HG03066 (cell line): ENCODE results near the gene RECK.
"Not testable (repeated sequence)": the region's sequence is repeated elsewhere in the genome, so short reads cannot be mapped to it uniquely, and the experiment has no call there.

Source experiments
- ATAC-seq: cut with Tn5 transposase; IDR thresholded peaks from one replicate; pipeline ENCODE4 v1.9.1; 2021; ENCODE audit warnings: low read depth; ENCODE audit not compliant: unreplicated experiment

Gene RECK

DNA sequence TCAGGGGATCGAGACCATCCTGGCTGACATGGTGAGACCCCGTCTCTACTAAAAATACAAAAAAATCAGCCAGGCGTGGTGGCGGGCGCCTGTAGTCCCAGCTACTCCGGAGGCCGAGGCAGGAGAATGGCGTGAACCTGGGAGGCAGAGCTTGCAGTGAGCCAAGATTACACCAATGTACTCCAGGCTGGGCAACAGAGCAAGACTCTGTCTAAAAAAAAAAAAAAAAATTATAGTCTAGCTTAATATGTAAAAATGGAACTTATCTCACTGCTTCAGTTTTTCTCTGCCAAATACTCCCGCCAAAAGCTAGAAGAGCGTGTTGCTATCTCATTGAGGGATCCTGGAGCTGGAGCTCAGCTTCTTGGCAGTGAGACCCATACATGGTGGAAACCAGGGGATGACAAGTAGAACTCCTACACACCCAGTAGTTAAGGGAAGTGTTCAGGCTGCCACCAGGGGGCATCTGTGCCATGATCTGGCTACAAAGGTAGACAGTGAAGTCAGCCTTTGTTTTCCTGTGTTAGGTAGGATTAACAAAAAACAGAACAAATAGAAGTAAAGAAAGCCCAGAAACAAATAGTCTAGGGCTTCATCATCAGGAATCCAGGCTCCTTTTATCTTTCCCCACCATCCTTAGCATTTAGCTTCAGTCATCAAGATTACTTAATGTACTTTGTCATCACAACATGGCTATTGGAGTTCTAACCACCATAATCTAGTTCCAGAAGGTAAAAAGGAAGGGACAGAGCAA, 66.2 kb downstream of the RECK start:
- ATAC-seq = peak; percentile 54

DNA sequence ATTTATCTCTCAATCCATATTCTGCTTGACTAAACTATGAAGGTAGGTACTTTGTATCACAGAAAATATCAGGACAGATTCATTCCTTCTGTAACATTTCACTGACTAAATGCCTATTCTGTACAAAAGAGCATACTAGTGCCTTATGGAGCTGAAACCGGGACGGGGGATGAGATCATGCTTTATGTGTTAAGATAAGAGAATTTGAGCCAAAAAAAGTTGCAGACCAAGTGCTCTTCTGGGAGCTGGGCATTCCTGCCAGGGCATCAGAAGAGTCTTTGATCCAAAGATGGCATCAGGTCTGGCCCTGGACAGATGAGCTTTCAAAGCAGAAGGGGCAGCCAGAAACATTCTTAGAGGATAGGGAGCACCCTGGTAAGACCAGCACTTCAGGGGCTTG, 72.4 kb downstream of the RECK start:
- no peak for ATAC-seq

DNA sequence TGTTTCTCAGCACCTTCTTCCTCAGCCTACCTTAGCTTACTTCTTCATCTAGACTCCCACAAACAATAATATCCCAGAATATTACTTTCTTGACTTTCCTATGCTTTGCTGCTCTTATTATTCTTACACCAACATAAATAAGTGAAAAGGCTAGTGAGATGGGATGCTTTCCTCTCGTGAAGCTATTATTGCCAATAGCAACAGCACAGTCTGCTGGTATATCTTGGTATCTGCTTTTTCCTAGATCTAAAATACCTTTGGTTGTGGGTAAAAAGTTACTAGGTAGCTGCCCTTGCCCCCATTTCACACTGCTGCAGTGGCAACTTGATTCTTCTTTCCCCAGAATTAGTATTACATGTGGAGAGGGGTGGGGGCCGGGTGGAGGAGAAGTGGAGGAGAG, 73.7 kb downstream of the RECK start:
- ATAC-seq = no peak

DNA sequence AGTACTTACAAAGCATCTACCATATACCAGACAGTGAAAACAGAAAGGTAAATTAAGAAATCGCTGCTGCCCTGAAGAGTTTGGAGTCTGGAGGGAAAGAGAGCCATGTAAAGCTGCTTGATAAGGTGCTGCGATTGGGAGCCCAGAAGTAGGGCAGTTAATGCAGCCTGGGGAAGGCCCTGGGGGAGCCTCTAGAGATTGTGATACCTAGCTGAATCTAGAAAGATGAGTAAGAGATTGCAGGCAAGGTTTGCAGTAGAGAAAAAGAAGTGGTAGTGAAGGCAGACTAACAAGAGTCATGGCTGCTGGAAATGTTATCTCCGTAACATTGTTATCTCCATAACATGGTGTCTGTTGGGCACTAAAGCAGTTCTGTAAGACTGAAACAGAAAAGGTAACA, 75.8 kb downstream of the RECK start:
- no peak for ATAC-seq

DNA sequence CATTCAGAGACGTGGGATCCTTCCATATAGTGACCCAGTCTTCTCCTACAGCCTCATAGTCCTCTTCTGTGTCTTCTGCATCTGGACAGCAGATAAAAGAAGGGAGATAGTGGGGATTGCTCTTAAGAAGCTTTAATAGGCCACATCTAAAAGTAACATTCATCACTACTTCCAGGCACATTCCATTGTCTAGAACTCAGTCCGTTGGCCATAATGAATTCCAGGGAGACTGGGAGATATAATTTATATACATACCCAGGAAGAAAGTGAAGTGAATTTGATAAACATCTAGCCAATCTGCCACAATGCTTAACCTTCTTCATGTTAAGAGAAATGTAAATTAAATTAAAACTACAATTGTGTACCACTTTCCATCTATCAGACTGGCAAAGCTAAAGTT, 77.3 kb downstream of the RECK start:
- ATAC-seq = no peak

DNA sequence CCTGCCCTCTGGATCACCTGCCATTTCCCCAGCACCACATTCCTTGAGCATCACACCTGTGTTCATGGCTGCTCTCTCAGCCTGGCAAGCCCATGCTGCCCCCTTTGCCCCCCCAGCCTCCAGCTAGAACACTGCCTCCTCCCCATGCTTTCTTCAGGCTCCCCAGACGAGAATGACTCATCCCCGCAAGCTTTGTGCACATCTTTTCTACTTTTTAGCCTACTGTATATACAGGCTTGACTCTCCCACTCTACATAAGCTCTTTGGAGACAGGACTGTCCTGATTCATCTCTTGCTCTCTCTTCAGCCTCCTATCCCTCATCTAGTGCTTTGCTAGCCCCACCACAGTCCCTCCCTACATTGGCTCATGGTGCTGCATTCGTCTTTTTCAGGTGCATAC, 79.9 kb downstream of the RECK start:
- ATAC-seq = no peak

- ATAC-seq = no peak
Measured at GRCh38 chr9:36118201-36118600, 81.5 kb downstream of the RECK start.

- no peak for ATAC-seq
Measured at GRCh38 chr9:36118706-36119105, 82.0 kb downstream of the RECK start.

GRCh38 chr9:36119476-36119875, 82.8 kb downstream of the RECK start:
- no peak for ATAC-seq

DNA sequence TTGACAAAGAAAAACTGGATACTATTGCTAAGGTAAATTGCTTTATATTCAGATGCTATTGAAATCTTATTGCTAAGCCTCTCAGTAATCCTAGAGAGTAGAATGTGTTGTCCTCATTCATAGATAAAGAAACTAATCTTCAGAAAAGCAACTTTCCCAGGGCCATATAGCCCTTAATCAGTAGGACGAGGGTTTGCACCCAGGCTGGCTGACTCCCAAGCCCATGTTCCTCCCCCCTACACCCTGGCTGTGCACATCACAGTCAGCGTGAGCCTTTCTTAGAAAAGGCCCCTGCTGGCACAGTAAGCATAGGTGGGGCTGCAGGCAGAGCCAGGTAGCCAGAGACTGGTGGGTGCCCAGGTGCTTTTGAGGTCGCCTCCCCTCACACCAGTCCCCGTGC, 84.0 kb downstream of the RECK start:
- ATAC-seq = no peak

DNA sequence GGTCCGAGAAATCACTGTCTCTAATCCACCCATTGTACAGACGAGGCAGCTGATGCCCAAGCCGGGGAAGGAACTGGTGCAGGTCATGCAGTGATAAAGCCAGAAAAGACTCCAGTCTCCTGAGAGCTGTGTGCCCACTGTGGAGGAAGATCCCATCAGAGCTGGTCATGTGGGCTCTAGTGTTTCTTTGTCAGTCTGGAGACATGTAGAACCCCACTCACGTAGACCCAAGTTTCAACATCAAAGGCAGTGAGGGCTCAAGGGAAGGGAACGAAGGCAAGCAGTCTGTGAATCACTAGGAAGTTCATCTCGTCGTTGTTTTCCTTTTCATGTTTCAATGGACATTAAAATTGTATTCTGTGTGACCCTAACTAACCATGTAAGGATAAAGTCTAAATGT, 85.3 kb downstream of the RECK start:
- no peak for ATAC-seq

- no peak for ATAC-seq
Measured at GRCh38 chr9:36123515-36123914, 86.8 kb downstream of the RECK start.

- ATAC-seq = no peak
Measured at GRCh38 chr9:36125062-36125855, 88.5 kb downstream of the RECK start.

- ATAC-seq = no peak
Measured at GRCh38 chr9:36126016-36126730, 89.5 kb downstream of the RECK start.

GRCh38 chr9:36127652-36128244, 91.0 kb downstream of the RECK start:
- no peak for ATAC-seq

DNA sequence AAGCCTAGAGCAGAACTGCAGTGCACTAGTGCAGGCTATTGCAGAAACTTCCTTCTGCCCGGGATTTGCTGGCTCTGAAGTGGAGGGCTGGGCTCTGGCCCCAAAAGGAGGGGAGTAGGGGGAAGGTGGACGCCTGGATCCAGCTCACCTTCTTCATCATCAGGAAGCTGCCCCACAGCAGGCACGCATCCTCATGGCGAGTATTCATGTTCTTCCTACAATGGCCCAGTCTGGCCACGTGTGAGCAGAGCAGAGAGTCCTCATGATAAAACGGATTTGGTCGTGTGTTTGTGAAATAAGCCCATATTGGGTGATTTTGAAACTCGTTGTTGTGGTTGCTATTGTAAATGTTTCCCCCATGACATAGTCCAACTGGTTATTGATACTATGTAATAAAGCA, 91.6 kb downstream of the RECK start:
- no peak for ATAC-seq

DNA sequence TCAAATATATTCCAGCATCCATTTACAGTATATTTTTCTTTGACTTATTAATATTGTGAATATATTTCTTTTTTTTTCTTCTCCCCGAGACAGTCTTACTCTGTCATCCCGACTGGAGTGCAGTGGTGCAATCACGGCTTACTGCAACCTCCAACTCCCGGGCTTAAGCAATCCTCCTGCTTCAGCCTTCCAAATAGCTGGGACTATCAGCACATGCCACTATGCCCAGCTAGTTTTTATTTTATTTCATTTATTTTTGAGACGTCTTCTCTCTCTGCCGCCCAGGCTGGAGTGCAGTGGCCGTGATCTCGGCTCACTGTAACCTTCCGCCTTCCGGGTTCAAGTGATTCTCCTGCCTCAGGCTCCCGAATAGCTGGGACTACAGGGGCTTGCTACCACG, 92.4 kb downstream of the RECK start:
- ATAC-seq = no peak

DNA sequence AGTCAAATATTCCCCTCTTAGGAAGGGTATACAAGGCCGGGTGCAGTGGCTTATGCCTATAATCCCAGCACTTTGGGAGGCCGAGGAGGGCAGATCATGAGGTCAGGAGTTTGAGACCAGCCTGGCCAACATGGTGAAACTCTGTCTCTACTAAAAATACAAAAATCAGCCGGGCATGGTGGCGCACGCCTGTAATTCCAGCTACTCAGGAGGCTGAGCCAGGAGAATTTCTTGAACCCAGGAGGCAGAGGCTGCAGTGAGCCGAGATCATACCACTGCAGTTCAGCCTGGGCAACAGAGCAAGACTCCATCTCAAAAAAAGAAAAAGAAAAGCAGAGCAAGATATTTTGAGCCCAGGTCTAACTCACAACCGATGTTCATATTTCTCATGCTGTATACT, 95.0 kb downstream of the RECK start:
- not testable (repeated sequence) for ATAC-seq

DNA sequence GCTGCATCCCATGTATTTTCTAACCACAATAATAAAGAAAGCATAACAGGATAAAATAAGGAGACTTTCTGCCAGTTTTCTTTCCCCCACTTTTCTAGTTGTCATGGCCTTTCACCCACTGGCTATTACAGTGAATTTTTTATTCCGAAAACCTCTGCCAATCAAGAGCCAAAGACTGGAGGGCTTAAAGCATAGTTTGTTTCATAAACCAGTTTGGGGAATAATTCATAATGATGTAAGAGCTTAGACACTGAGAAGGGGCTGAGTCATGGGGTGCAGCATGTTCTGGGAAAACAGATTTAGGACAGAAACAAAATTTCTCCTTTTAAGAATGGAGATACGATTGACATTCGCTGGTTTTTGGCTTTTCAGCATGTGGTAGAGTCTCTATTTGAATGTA, 95.4 kb downstream of the RECK start:
- no peak for ATAC-seq

DNA sequence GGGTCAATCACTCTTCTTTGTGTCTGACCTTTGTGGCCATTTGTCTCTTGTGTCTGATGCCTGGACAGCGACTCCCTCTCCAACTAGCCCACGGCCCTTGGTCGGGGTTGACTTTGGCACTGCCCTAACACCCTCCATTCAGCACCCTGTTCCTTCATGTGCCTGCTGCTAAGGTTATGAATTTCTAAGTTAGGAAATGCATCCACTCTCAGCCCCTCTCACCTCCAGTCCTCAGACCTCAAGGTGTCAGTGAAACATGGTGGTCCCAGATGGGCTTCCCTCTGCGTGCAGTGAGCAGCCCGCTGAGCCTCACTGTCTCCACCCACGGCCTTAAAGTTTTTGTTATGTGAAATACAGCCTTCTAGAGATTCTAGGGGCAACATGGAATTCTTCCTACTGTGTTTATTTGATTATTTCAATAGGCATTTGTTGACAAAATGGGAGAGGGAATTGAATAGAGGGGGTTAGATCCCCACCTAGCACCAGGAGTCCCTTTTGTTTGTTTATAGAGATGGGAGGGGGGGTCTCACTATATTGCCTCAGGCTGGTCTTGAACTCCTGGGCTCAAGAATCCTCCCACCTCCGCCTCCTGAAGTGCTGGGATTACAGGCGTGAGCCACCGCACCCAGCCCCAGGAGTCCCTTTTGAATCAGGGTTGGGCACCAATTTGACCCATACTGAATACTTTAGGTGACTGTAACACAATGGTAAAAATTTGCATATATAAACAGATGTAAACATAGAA, 98.2 kb downstream of the RECK start:
- no peak for ATAC-seq
